Left colon (tissue), 2 donors: Measurements from ENCODE around the gene EEPD1. TPM values are rescaled to one million over a fixed set of nuclear protein-coding genes. Genes with fewer than 3 reads are reported as not detected.
A peak's percentile ranks its signal among the peaks of the same experiment; 100 is the strongest.
"Not testable (repeated sequence)": the region's sequence is repeated elsewhere in the genome, so short reads cannot be mapped to it uniquely, and the experiment has no call there.

Experiments
- ATAC-seq: fragments of 200-7000 bp; cut with Tn5 transposase; one replicate; pipeline ENCODE4 v1.9.1; 2020; ENCODE audit warnings: mild to moderate bottlenecking, moderate library complexity
- DNase-seq, 2 donors: peaks; one replicate each; pipeline ENCODE4 v3.0.0-alpha.2; 2020
- intact Hi-C, 2 donors: fragments of 100-400 bp; cut with DNase I in 1 of 2; cut with micrococcal nuclease in 1 of 2; formaldehyde crosslinking; loops; one replicate each; pipeline versions ENCODE4 v1.11.2 to v1.14.0; 2022; cut with DNase I, micrococcal nuclease
- total RNA-seq, 2 donors: library from RNA; stranded (reverse); fragmentation: NEBNext Ultra II Directional; extraction: Animal tissue kit (Norgen Biotek cat#: 25700); gene quantifications; one replicate each; pipeline ENCODE4 v1.2.1, GENCODE V29; 2021
- donor health status: DM: no; HTN: no; CAD: no.
- donor health status: DM: yes; HTN: yes; CAD: no.

EEPD1 gene
- total RNA-seq, 2 donors from 2014 or later: 10.2 to 13.4 TPM

GRCh38 chr7:36125630-36126029 is 27.4 kb upstream of the EEPD1 start:
- ATAC-seq, DNase-seq, intact Hi-C loops: not testable (repeated sequence)

- intact Hi-C loops: no loop called here
- ATAC-seq (no peak), DNase-seq (no peak)
These were observed 25.8 kb upstream of the EEPD1 start for GRCh38 chr7:36127075-36127740.

- intact Hi-C loops: no loop called here
- DNase-seq (peak; percentile 79 to 90), ATAC-seq (peak; percentile 93)
These were observed 24.5 kb upstream of the EEPD1 start for GRCh38 chr7:36128448-36129047.

- intact Hi-C loops: no loop called here
- DNase-seq: peak; percentile 36 to 63
- peak; percentile 90 for ATAC-seq
These were observed 24.0 kb upstream of the EEPD1 start for GRCh38 chr7:36129048-36129534.

- intact Hi-C loops: no loop called here
- ATAC-seq (no peak), DNase-seq (no peak)
These were observed 22.7 kb upstream of the EEPD1 start for GRCh38 chr7:36130236-36130945.

GRCh38 chr7:36131026-36131425 is 22.0 kb upstream of the EEPD1 start:
- no peak for DNase-seq
- intact Hi-C loops: no loop called here
- no peak for ATAC-seq

- DNase-seq: no peak
- ATAC-seq: no peak
- intact Hi-C loops: no loop called here
These were observed 21.6 kb upstream of the EEPD1 start for GRCh38 chr7:36131499-36131898.

GRCh38 chr7:36132012-36132411 is 21.0 kb upstream of the EEPD1 start:
- DNase-seq: no peak
- no peak for ATAC-seq
- intact Hi-C loops: no loop called here

- DNase-seq (no peak), ATAC-seq (no peak)
- intact Hi-C loops: no loop called here
These were observed 17.4 kb upstream of the EEPD1 start for GRCh38 chr7:36135700-36136099.

GRCh38 chr7:36137258-36137657 is 15.8 kb upstream of the EEPD1 start:
- ATAC-seq: no peak
- intact Hi-C loops: no loop called here
- no peak for DNase-seq

- no peak for ATAC-seq
- intact Hi-C loops: no loop called here
- no peak for DNase-seq
These were observed 15.3 kb upstream of the EEPD1 start for GRCh38 chr7:36137754-36138153.

- ATAC-seq (no peak), DNase-seq (no peak)
- intact Hi-C loops: no loop called here
These were observed 14.8 kb upstream of the EEPD1 start for GRCh38 chr7:36138209-36138608.

- no peak for DNase-seq
These were observed 11.7 kb upstream of the EEPD1 start for GRCh38 chr7:36141351-36141750.

GRCh38 chr7:36141850-36142249 is 11.2 kb upstream of the EEPD1 start:
- no peak for DNase-seq
- intact Hi-C loops: no loop called here
- ATAC-seq: no peak

More at GRCh38 chr7:36141351-36141750, 11.7 kb upstream of the EEPD1 start:
- no peak for ATAC-seq
- intact Hi-C loops: no loop called here

- no peak for ATAC-seq
- DNase-seq: no peak
- intact Hi-C loops: no loop called here
These were observed 8.9 kb upstream of the EEPD1 start for GRCh38 chr7:36144189-36144588.

GRCh38 chr7:36145686-36146085 is 7.4 kb upstream of the EEPD1 start:
- ATAC-seq (no peak), DNase-seq (no peak)
- intact Hi-C loops: no loop called here

GRCh38 chr7:36147361-36147760 is 5.7 kb upstream of the EEPD1 start:
- no peak for DNase-seq

GRCh38 chr7:36148422-36149065 is 4.5 kb upstream of the EEPD1 start:
- DNase-seq (no peak), ATAC-seq (no peak)
- intact Hi-C loops: no loop called here

More at GRCh38 chr7:36147361-36147760, 5.7 kb upstream of the EEPD1 start:
- no peak for ATAC-seq
- intact Hi-C loops: no loop called here

GRCh38 chr7:36149240-36149639 is 3.8 kb upstream of the EEPD1 start:
- DNase-seq, ATAC-seq, intact Hi-C loops: not testable (repeated sequence)
